Hepatocyte (in vitro differentiated cells): ENCODE data around the gene ABCF2. TPM values are rescaled to one million over a fixed set of nuclear protein-coding genes. Genes with fewer than 3 reads are reported as not detected.
A peak's percentile ranks its signal among the peaks of the same experiment; 100 is the strongest.

Experiments
- DNase-seq: peaks from one replicate; pipeline ENCODE4 v3.0.0-alpha.2; 2016; ENCODE audit warnings: low spot score
- H2AFZ ChIP-seq: fragments of 200-600 bp; sonication (generic); 2 replicates; pipeline ENCODE4 v1.6.0; 2016; ENCODE audit warnings: antibody characterized with exemption, mild to moderate bottlenecking
- H3K27ac ChIP-seq: fragments of 200-600 bp; sonication (generic); 2 replicates; pipeline ENCODE4 v1.5.1; 2016; ENCODE audit warnings: mild to moderate bottlenecking
- H3K27me3 ChIP-seq: fragments of 200-600 bp; sonication (generic); 2 replicates; pipeline ENCODE4 v1.6.1; 2016
- H3K36me3 ChIP-seq: fragments of 200-600 bp; sonication (generic); replicated peaks from 2 replicates; pipeline ENCODE4 v1.5.1; 2016; ENCODE audit warnings: low read depth; ENCODE audit not compliant: insufficient read depth
- H3K4me1 ChIP-seq: fragments of 200-600 bp; sonication (generic); 2 replicates; pipeline ENCODE4 v1.5.1; 2016; ENCODE audit warnings: mild to moderate bottlenecking, moderate library complexity; ENCODE audit not compliant: insufficient read depth
- H3K4me2 ChIP-seq: fragments of 200-600 bp; sonication (generic); 2 replicates; pipeline ENCODE4 v1.6.0; 2016
- H3K4me3 ChIP-seq: fragments of 200-600 bp; sonication (generic); 2 replicates; pipeline ENCODE4 v1.5.1; 2016; ENCODE audit warnings: mild to moderate bottlenecking
- H3K79me2 ChIP-seq: fragments of 200-600 bp; sonication (generic); 2 replicates; pipeline ENCODE4 v1.6.0; 2017; ENCODE audit warnings: mild to moderate bottlenecking
- H3K9me2 ChIP-seq: fragments of 200-600 bp; sonication (generic); replicated peaks from 2 replicates; pipeline ENCODE4 v1.6.0; 2017; ENCODE audit warnings: mild to moderate bottlenecking; ENCODE audit not compliant: insufficient read depth
- H3K9me3 ChIP-seq: fragments of 200-600 bp; sonication (generic); 2 replicates; pipeline ENCODE4 v1.5.1; 2016; ENCODE audit warnings: low read depth, mild to moderate bottlenecking
- H4K20me1 ChIP-seq: fragments of 200-600 bp; sonication (generic); 2 replicates; pipeline ENCODE4 v1.6.0; 2016; ENCODE audit warnings: mild to moderate bottlenecking; ENCODE audit not compliant: insufficient read depth, poor library complexity, severe bottlenecking
- CTCF ChIP-seq: fragments of 200-600 bp; sonication (generic); IDR thresholded peaks from 2 replicates; pipeline ENCODE4 v1.5.1; 2016; ENCODE audit warnings: antibody characterized with exemption, mild to moderate bottlenecking; ENCODE audit not compliant: poor library complexity
- EZH2 ChIP-seq: fragments of 200-600 bp; sonication (generic); IDR thresholded peaks from 2 replicates; pipeline ENCODE4 v1.6.1; 2016; ENCODE audit warnings: antibody characterized with exemption, mild to moderate bottlenecking, borderline replicate concordance
- EZH2phosphoT487 ChIP-seq: fragments of 200-600 bp; sonication (generic); IDR thresholded peaks from one replicate; pipeline ENCODE4 v1.6.1; 2018; ENCODE audit warnings: antibody characterized with exemption, mild to moderate bottlenecking, low read depth, moderate library complexity; ENCODE audit not compliant: unreplicated experiment, severe bottlenecking
- WGBS: methylation state at CpG from one replicate; pipeline ENCODE4 v1.1.6; 2016; ENCODE audit warnings: low lambda C conversion rate; ENCODE audit errors: missing lambda C conversion rate; 5-methylcytosine and 5-hydroxymethylcytosine counted together
- polyA plus RNA-seq: library from polyadenylated mRNA; unstranded; fragments of >200 nt; fragmentation: Nextera tagmentation; extraction: Ambion mirVana; gene quantifications from 2 replicates; pipeline ENCODE4 v1.2.1, GENCODE V29; 2016
- total RNA-seq: library from RNA; depleted of rRNA; stranded (reverse); fragments of >200 nt; gene quantifications from 2 replicates; pipeline ENCODE4 v1.2.3, GENCODE V29; 2014

The ABCF2 gene
- total and polyA plus RNA-seq, 2 experiments from 2014 or later = 25.6 to 35.3 TPM

- Histone ChIP-seq H3K4me1 (peaks cover 28% of the 10 kb centered on the region), H3K79me2 (peaks cover 10% of the 10 kb centered on the region), H2AFZ (no peak overlapping the region), H4K20me1 (no peaks in the 10 kb centered on the region), H3K36me3 (no peaks in the 10 kb centered on the region), H3K9me3 (no peaks in the 10 kb centered on the region), H3K27ac (no peak overlapping the region), H3K9me2 (no peaks in the 10 kb centered on the region), H3K27me3 (no peaks in the 10 kb centered on the region), H3K4me3 (no peak overlapping the region), H3K4me2 (no peak overlapping the region)
- DNase-seq = no peak
- TF ChIP-seq EZH2 (no peak), CTCF (no peak)
- WGBS = 94% methylated on average over 10 of the region's 11 CpGs
Observed at GRCh38 chr7:151254851-151255250, 27.8 kb upstream of the ABCF2 start.

DNA sequence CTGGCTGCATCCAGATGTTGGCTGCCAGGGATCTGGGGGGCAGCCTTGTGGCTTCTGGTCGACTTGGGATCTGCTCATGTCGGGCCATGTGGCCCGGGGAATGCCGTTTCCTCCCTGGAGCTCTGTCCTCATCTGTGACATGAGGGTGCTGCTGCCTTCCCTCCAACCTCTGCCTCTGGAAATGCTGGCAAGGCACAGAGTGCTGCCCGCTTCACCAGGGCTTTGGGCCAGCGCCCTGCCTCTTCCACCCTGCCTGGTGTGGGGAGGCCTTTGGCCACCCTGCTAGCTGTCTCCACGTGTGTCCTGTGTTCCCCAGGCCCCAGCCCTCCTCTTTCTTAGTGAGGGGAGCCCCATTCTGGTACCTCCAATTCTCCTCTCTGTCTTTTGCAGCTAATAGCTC is 27.3 kb upstream of the ABCF2 start:
- H3K79me2 ChIP-seq = peaks cover 10% of the 10 kb centered on the region
- peaks cover 34% of the 10 kb centered on the region for H3K4me1 ChIP-seq
- H3K4me3 ChIP-seq = no peak overlapping the region
- TF ChIP-seq CTCF (no peak), EZH2phosphoT487 (no peak), EZH2 (no peak)
- H3K9me3 ChIP-seq = no peaks in the 10 kb centered on the region
- WGBS = 87% methylated on average over 7 of the region's 7 CpGs
- no peaks in the 10 kb centered on the region for H4K20me1 ChIP-seq
- no peak overlapping the region for H2AFZ ChIP-seq
- no peaks in the 10 kb centered on the region for H3K36me3 ChIP-seq
- no peak overlapping the region for H3K4me2 ChIP-seq
- no peaks in the 10 kb centered on the region for H3K27me3 ChIP-seq
- DNase-seq = no peak
- H3K9me2 ChIP-seq = no peaks in the 10 kb centered on the region
- H3K27ac ChIP-seq = no peak overlapping the region

- Histone ChIP-seq H3K9me3 (no peaks in the 10 kb centered on the region), H3K27me3 (no peaks in the 10 kb centered on the region), H3K36me3 (no peaks in the 10 kb centered on the region), H3K9me2 (no peaks in the 10 kb centered on the region), H3K4me2 (peak overlapping the region; percentile 93), H4K20me1 (no peaks in the 10 kb centered on the region), H3K4me3 (peak overlapping the region; percentile 64), H3K27ac (peak overlapping the region; percentile 99), H3K4me1 (peaks cover 39% of the 10 kb centered on the region), H3K79me2 (peaks cover 10% of the 10 kb centered on the region), H2AFZ (peak overlapping the region; percentile 88)
- 47% methylated on average over 17 of the region's 17 CpGs for WGBS
- no peak for TF ChIP-seq CTCF
- TF ChIP-seq EZH2phosphoT487 = no peak
- no peak for TF ChIP-seq EZH2
- no peak for DNase-seq
Observed at GRCh38 chr7:151252961-151253711, 26.1 kb upstream of the ABCF2 start.

- peaks cover 39% of the 10 kb centered on the region for H3K4me1 ChIP-seq
- no peaks in the 10 kb centered on the region for H3K9me2 ChIP-seq
- H3K79me2 ChIP-seq = peaks cover 16% of the 10 kb centered on the region
- no peak for DNase-seq
- H3K36me3 ChIP-seq = no peaks in the 10 kb centered on the region
- peak overlapping the region; percentile 99 for H3K27ac ChIP-seq
- no peaks in the 10 kb centered on the region for H4K20me1 ChIP-seq
- TF ChIP-seq EZH2 = no peak
- no peaks in the 10 kb centered on the region for H3K27me3 ChIP-seq
- H2AFZ ChIP-seq = peak overlapping the region; percentile 88
- WGBS = 22% methylated on average over 7 of the region's 9 CpGs
- peak overlapping the region; percentile 64 for H3K4me3 ChIP-seq
- no peaks in the 10 kb centered on the region for H3K9me3 ChIP-seq
- peak overlapping the region; percentile 93 for H3K4me2 ChIP-seq
Observed at GRCh38 chr7:151252561-151252835, 25.5 kb upstream of the ABCF2 start.
